A549 treated with AZD9567 at 1 μM for 4 hours (cell line): ENCODE results near the gene CRYBB2. TPM values are rescaled to one million over a fixed set of nuclear protein-coding genes. Genes with fewer than 3 reads are reported as not detected.

Source experiments
- total RNA-seq: library from RNA; stranded (reverse); fragments of 200-300 nt; extraction: Qiagen RNA extraction; gene quantifications from 5 replicates; pipeline ENCODE4 v1.2.3, GENCODE V29; 2022; ENCODE audit not compliant: insufficient read depth

CRYBB2 gene
- 0.13 TPM in 1 of 5 replicates, not detected in the others for total RNA-seq

GRCh38 chr22:25219211-25219689 lies at the start of gene CRYBB2:
TSS of gene CRYBB2 (plus strand) at chr22:25219639. CDS start at chr22:25221430, 1,791 bp downstream.

GRCh38 chr22:25199731-25200520 lies 19.5 kb upstream of the CRYBB2 start, which contains the start of gene CRYBB3:
TSS of gene CRYBB3 (plus strand) at chr22:25199858. CDS start at chr22:25201397, 1,539 bp downstream.

Other genes with a start within 250 kb of the CRYBB2 start
- not detected in 5 replicates for gene CRYBB3, start 19.8 kb upstream of the CRYBB2 start, total RNA-seq